ENCODE measurements around the gene CDC37L1.

GRCh38 chr9:4630836-4631235 is 48.5 kb upstream of the CDC37L1 start:
- TF ChIP-seq CTCF (IDR thresholded peaks at IDR 0.05): no peak
- no peak for TF ChIP-seq POLR2A (IDR thresholded peaks at IDR 0.05)
- no peak for TF ChIP-seq POLR2AphosphoS5 (IDR thresholded peaks at IDR 0.05)
- TF ChIP-seq EP300 (IDR thresholded peaks at IDR 0.05; ENCODE audit: low read depth): no peak

Data from transverse colon (tissue), 4 donors.